Peyer's patch (tissue), 4 donors: ENCODE results near the gene PYM1.

Experiments used
- CTCF ChIP-seq, 6 experiments: fragments of 450-650 bp in 4 of 6; fragments of 200-600 bp in 2 of 6; sonication (generic) in 1 of 6; IDR thresholded peaks; one replicate each; pipeline ENCODE4 v1.5.1; 2017 to 2019; ENCODE audit warnings: antibody characterized with exemption in 6 of 6, mild to moderate bottlenecking in 3 of 6, moderate library complexity in 1 of 6
- POLR2A ChIP-seq, 2 donors: fragments of 450-650 bp; IDR thresholded peaks; one replicate each; pipeline ENCODE4 v1.5.1; 2017; ENCODE audit warnings: antibody characterized with exemption in 2 of 2, mild to moderate bottlenecking in 2 of 2, moderate library complexity in 2 of 2

- TF ChIP-seq CTCF (IDR thresholded peaks at IDR 0.05) (no peak), POLR2A (IDR thresholded peaks at IDR 0.05) (no peak)
Measured at GRCh38 chr12:55970775-55971174, 43.1 kb upstream of the PYM1 start.
